NCI-H1048 (cell line): ENCODE results near the gene FOXRED2.

ENCODE experiments used
- DNase-seq: peaks from one replicate; lab custom pipeline; 2025; lab: John Stamatoyannopoulos, UW

FOXRED2 gene

DNA sequence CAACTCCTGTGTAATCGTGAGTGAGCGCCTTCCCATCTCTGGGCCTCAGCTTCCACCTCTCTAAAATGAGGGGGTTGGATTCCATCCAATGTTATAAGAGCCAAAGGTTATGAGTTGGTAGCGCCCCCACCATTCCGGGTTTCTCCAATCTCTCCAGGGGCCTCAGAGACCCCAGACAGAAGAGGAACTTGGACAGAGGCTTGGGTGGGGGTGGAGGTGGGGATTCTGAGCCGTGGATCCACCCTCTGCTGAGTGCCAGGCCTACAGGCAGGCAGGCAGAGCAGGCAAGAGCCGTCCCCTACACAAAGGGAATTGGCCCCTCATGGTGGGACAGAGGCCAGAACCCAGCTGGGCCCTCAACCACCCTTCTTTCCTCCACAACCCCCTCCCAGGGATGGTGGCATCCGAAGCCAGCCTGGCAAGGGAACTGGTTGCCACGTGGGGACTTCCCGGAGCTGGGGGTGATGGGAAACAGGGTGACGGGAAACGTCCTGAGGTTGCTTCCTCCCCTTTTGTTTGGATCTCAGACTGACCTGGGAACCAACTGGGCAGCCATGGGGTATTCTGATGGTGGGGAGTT is 57.2 kb downstream of the FOXRED2 start:
- DNase-seq: no peak

DNA sequence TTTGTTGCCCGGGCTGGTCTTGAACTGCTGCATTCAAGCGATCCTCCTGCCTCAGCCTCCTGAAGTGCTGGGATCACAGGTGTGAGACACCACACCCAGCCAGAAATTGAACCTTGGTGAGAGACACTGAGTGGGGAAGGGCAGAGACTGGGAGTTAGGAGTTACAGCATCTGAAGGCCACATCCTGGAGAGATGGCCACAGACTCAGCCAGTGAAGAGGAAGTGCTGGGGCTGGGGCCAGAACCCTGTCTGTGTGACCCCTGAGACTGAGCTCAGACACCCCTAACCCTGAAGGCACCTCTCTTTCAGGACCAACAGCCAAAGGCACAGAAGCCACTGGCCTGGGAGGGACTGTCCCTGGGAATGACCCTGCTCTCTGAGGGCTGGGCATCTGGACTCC is 59.2 kb downstream of the FOXRED2 start:
- DNase-seq: no peak

DNA sequence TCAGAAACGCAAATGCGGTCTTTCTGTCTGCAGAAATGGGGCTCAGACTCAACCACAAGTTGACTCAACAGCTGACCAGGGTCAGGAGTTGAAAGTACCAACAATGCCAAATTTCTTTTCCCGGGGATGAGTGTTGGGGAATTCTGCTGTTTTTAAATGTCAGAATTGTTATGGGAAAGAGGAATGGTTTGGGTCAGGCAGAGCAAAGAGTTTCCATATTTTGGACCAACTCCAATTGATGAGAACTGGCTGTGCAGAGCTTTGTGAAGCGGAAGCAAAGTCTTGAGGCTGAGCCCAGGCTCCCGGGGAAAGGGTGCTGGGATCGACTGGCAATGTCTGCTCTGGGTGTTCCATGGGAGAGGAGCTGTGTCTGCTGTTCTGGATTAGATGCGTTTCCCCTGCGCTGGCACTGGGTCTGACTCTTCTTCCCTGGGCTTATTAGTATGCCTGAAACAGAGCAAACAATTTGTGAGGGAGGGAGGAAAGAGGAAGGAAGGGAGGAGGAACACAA is 61.6 kb downstream of the FOXRED2 start:
- DNase-seq: no peak

DNA sequence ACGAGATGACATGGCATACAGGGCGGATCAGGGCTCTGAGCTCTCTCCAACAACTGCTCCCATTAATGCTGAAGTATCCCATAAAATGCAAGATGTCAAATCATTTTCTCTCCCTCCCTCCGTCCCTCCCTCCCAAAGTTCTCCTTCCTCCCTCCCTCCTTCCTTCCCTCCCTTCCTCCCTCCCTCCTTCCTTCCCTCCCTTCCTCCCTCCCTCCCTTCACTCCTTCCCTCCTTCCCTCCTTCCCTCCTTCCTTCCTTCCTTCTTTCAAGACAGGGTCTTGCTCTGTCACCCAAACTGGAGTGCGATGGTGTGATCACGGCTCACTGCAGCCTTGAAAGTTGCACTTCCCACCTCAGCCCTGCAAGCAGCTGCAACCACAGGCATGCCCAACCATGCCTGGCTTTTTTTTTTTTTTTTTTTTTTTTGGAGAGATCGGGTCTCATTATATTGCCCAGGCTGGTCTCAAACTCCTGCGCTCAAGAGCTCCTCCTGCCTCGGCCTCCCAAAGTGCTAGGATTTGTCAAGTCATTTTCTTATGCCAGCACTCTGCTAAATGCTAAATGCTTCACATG is 63.6 kb downstream of the FOXRED2 start:
- no peak for DNase-seq

DNA sequence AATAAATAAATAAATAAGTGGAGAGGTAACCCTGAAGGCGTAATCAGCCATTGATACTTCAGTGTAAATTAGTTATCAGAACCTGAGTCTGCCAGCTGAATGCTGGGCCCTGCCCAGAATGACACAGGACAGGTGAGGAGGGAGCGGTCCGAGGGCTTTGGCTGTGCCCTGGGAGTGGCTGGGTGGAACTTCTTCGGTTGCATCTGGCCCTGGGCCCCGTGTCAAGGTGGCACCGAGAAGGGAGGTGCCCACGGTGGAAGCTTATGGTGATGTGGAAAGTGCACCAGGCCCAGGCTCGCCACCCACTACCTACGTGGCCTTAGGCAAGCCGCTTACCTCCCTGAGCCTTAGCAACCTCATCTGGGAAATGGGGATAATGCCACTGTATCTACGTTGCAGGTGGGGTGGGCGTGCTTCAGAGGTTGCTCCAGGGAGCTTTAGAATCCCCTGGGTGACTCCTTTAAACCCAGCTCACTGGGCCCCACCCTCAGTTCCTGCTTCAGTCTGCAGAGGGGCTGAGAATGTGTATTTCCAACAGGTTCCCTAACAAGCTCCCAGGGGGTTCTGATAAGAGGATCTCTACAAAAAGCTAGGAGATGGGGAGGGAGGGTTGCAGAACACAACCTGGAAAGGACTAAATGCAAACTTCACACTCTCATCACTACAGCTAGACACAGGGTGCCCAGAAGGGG is 64.2 kb downstream of the FOXRED2 start:
- no peak for DNase-seq

DNA sequence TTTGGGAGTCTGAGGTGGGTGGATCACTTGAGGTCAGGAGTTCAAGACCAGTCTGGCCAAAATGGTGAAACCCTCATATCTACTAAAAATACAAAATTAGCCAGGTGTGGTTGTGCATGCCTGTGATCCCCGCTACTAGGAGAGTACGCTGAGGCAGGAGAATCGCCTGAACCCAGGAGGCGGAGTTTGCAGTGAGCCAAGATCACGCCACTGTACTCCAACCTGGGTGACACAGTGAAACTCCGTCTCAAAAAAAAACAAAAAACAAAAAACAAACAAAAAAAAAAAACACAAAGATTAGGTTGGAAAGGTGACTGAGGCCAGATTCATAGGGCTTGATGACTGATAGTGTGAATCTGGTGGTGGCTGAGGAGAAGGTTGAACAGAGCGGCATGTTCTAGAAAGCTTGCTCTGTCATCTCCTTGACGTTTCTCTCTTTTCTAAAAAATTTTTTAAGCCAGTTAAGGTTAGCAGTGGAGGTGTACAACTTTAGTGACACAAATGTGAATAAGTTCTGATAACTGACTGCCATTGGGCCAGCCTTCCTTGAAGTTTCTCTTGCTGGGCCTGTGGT is 66.3 kb downstream of the FOXRED2 start:
- no peak for DNase-seq

DNA sequence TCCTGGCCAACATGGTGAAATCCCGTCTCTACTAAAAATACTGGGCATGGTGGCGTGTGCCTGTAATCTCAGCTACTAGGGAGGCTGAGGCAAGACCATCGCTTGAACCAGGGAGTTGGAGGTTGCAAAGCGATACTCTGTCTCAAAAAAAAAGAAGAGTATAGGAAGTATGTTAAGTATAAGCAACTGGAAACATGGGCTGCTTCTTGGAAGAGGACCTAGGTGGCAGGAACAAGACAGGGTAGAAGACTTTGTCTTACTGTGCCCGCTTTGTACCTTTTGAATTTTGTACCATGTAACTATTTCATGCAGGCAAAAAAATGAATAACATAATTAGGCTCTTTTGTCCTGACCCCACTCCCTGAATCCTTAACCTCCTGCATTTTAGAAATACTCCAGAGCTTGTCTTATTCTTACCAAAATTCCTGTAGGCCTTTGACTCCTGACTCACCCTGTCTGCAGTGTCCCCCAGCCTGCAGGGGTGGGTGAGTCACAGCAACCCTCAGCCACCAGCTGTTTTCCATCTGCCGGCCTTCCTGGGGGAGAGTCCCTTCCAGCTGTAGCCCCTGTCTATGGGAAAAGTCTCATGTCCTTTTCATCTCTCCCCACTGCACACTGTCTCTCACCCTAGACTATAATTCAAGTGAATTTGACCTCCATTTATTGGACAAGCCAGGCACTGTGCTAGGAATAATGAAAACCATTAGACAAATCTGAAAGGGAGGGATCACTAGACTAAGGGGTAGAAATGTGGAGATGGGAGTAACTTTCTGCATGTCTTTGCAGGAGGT is 67.2 kb downstream of the FOXRED2 start:
- no peak for DNase-seq
